Measurements from ENCODE around the gene ADGRL1. TPM values are rescaled to one million over a fixed set of nuclear protein-coding genes. Genes with fewer than 3 reads are reported as not detected.

The ADGRL1 gene
- total and polyA plus RNA-seq, 9 of the 15 experiments (the other 6 are each of a cell fraction or from before 2014, with no cell fraction given), result 0.14 to 37.0 (median 8.6) TPM

- TF ChIP-seq GABPB1 (CRISPR knock-in tag; IDR thresholded peaks at IDR 0.05) (peak; percentile 23; the same call in 1 of the 2 replicates), MEF2D (tag; conservative IDR thresholded peaks at IDR 0.05; ENCODE audit: low read depth) (peak; percentile 72; the same call in 1 of the 2 replicates), LCOR (CRISPR knock-in tag; IDR thresholded peaks at IDR 0.05) (no peak), HNRNPK (IDR thresholded peaks at IDR 0.05; ENCODE audit: low read depth, low read length, poor library complexity, severe bottlenecking) (no peak), ZNF766 (CRISPR knock-in tag; conservative IDR thresholded peaks at IDR 0.05) (peak; percentile 81; the same call in 1 of the 2 replicates), NEUROD1 (IDR thresholded peaks at IDR 0.05; ENCODE audit: borderline replicate concordance, low read depth, low read length, partially characterized antibody) (no peak), JUN (IDR thresholded peaks at IDR 0.05; ENCODE audit: borderline replicate concordance, low read depth, low read length) (no peak), JUN (CRISPR knock-in tag; IDR thresholded peaks at IDR 0.05; ENCODE audit: borderline replicate concordance) (no peak), NCOA1 (IDR thresholded peaks at IDR 0.05; ENCODE audit: low read depth) (peak; percentile 61; the same call in 1 of the 2 replicates), CTCFL (IDR thresholded peaks at IDR 0.05; ENCODE audit: borderline replicate concordance, insufficient read depth, low read depth, low read length, poor library complexity, severe bottlenecking) (no peak), ARHGAP35 (IDR thresholded peaks at IDR 0.05; ENCODE audit: partially characterized antibody) (no peak), SMAD1 (IDR thresholded peaks at IDR 0.05; ENCODE audit: low read depth, low read length, partially characterized antibody) (no peak), SNAPC5 (CRISPR knock-in tag; IDR thresholded peaks at IDR 0.05) (no peak), ZNF75A (CRISPR knock-in tag; IDR thresholded peaks at IDR 0.05) (no peak), NR0B1 (IDR thresholded peaks at IDR 0.05; ENCODE audit: partially characterized antibody) (no peak), TCFL5 (CRISPR knock-in tag; conservative IDR thresholded peaks at IDR 0.05) (no peak), FOXJ2 (tag; IDR thresholded peaks at IDR 0.05) (no peak), THRAP3 (IDR thresholded peaks at IDR 0.05; ENCODE audit: borderline replicate concordance) (no peak), SMARCC2 (IDR thresholded peaks at IDR 0.05; ENCODE audit: low read depth) (peak; percentile 63; the same call in 1 of the 2 replicates), BCOR (IDR thresholded peaks at IDR 0.05) (peak; percentile 83), PML (IDR thresholded peaks at IDR 0.05; ENCODE audit: low read length) (peak; percentile 95), ZNF175 (CRISPR knock-in tag; IDR thresholded peaks at IDR 0.05; ENCODE audit: low read depth) (0 out of 2 replicates have a peak, but pooled peaks have one; percentile 71)
These were observed 63.4 kb downstream of the ADGRL1 start (continued) for GRCh38 chr19:14142262-14143190.
